NT2/D1 (cell line): ENCODE measurements around the gene ZNF571.
A peak's percentile ranks its signal among the peaks of the same experiment; 100 is the strongest.

Experiments
- DNase-seq: peaks from one replicate; pipeline ENCODE4 v3.0.0-alpha.2; 2011; ENCODE audit warnings: low read depth, low spot score
- H3K27me3 ChIP-seq: 2 replicates; pipeline ENCODE4 v1.6.0; 2011; ENCODE audit warnings: mild to moderate bottlenecking; ENCODE audit not compliant: insufficient read length, insufficient read depth
- H3K36me3 ChIP-seq: 2 replicates; pipeline ENCODE4 v1.6.1; 2011; ENCODE audit warnings: mild to moderate bottlenecking, low read length, mixed read lengths; ENCODE audit not compliant: insufficient read depth, insufficient read length
- H3K4me1 ChIP-seq: 2 replicates; pipeline ENCODE4 v1.5.1; 2011; ENCODE audit not compliant: insufficient read depth, insufficient read length
- H3K4me3 ChIP-seq: 2 replicates; pipeline ENCODE4 v1.5.1; 2011; ENCODE audit warnings: low read depth; ENCODE audit not compliant: insufficient read length
- H3K9ac ChIP-seq: 2 replicates; pipeline ENCODE4 v1.6.0; 2011; ENCODE audit warnings: low read depth; ENCODE audit not compliant: insufficient read length
- H3K9me3 ChIP-seq: 2 replicates; pipeline ENCODE4 v1.5.1; 2011; ENCODE audit warnings: mild to moderate bottlenecking, low read length; ENCODE audit not compliant: insufficient read depth
- SUZ12 ChIP-seq: IDR thresholded peaks from 2 replicates; pipeline ENCODE4 v1.6.1; 2011; ENCODE audit not compliant: insufficient read length, insufficient read depth; ENCODE audit errors: extremely low read depth
- YY1 ChIP-seq: IDR thresholded peaks from 2 replicates; pipeline ENCODE4 v1.6.1; 2011; ENCODE audit not compliant: insufficient read length, insufficient read depth
- ZNF274 ChIP-seq: IDR thresholded peaks from 2 replicates; pipeline ENCODE4 v1.6.1; 2011; ENCODE audit warnings: mild to moderate bottlenecking, low read depth, low read length

The ZNF571 gene

GRCh38 chr19:37564624-37565369 is 29.8 kb downstream of the ZNF571 start:
- Histone ChIP-seq H3K36me3 (peaks cover 18% of the 10 kb centered on the region), H3K9ac (no peak overlapping the region), H3K4me3 (no peak overlapping the region), H3K27me3 (no peaks in the 10 kb centered on the region), H3K4me1 (no peaks in the 10 kb centered on the region), H3K9me3 (peaks cover 99% of the 10 kb centered on the region)
- DNase-seq, result no peak
- TF ChIP-seq YY1, result no peak
- peak; percentile 96 for TF ChIP-seq ZNF274

- no peaks in the 10 kb centered on the region for H3K4me1 ChIP-seq
- H3K36me3 ChIP-seq, result peaks cover 15% of the 10 kb centered on the region
- no peak for DNase-seq
- no peak for TF ChIP-seq YY1
- no peak for TF ChIP-seq SUZ12
- TF ChIP-seq ZNF274, result no peak
- no peak overlapping the region for H3K4me3 ChIP-seq
- H3K9ac ChIP-seq, result no peak overlapping the region
- H3K27me3 ChIP-seq, result no peaks in the 10 kb centered on the region
- H3K9me3 ChIP-seq, result peaks cover 99% of the 10 kb centered on the region
These were observed 31.1 kb downstream of the ZNF571 start for GRCh38 chr19:37563518-37563917.

- DNase-seq, result peak; percentile 75
- peak overlapping the region; percentile 97 for H3K4me3 ChIP-seq
These were observed 43.2 kb downstream of the ZNF571 start for GRCh38 chr19:37551129-37551993.

GRCh38 chr19:37537391-37537947 is 57.1 kb downstream of the ZNF571 start:
- Histone ChIP-seq H3K36me3 (peaks cover 45% of the 10 kb centered on the region), H3K4me1 (no peaks in the 10 kb centered on the region), H3K4me3 (no peak overlapping the region), H3K9me3 (peaks cover 42% of the 10 kb centered on the region), H3K27me3 (no peaks in the 10 kb centered on the region), H3K9ac (no peak overlapping the region)
- DNase-seq, result no peak
- TF ChIP-seq SUZ12 (no peak), ZNF274 (peak; percentile 86), YY1 (no peak)

More at GRCh38 chr19:37551129-37551993, 43.2 kb downstream of the ZNF571 start:
- Histone ChIP-seq H3K4me1 (no peaks in the 10 kb centered on the region), H3K9ac (peak overlapping the region; percentile 85), H3K9me3 (peaks cover 83% of the 10 kb centered on the region), H3K27me3 (no peaks in the 10 kb centered on the region), H3K36me3 (peaks cover 22% of the 10 kb centered on the region)
- TF ChIP-seq YY1 (no peak), SUZ12 (no peak), ZNF274 (no peak)

- TF ChIP-seq YY1, result no peak
- TF ChIP-seq SUZ12, result no peak
- no peak for TF ChIP-seq ZNF274
- Histone ChIP-seq H3K9me3 (no peaks in the 10 kb centered on the region), H3K9ac (no peak overlapping the region), H3K36me3 (peaks cover 31% of the 10 kb centered on the region), H3K27me3 (no peaks in the 10 kb centered on the region), H3K4me1 (no peaks in the 10 kb centered on the region), H3K4me3 (no peak overlapping the region)
- DNase-seq, result no peak
These were observed 74.7 kb downstream of the ZNF571 start for GRCh38 chr19:37519890-37520289.
